Activated T-helper 17 cell treated with anti-CD3 and anti-CD28 coated beads, Interleukin-2, amount 50 U/mL, for 72 hours (primary cell): ENCODE data around the gene ENG. TPM values are rescaled to one million over a fixed set of nuclear protein-coding genes. Genes with fewer than 3 reads are reported as not detected.

Experiments used
- ATAC-seq: fragments of 150-1000 bp; cut with Tn5 transposase; replicated peaks from 2 replicates; pipeline ENCODE4 v1.10.0; 2021; ENCODE audit warnings: mild to moderate bottlenecking, moderate library complexity
- H3K27ac Mint-ChIP-seq: one replicate; pipeline ENCODE4 v1.8.0; 2022; ENCODE audit warnings: mixed read lengths
- H3K27me3 Mint-ChIP-seq: one replicate; pipeline ENCODE4 v1.8.0; 2022; ENCODE audit warnings: mixed read lengths
- H3K36me3 Mint-ChIP-seq: one replicate; pipeline ENCODE4 v1.8.0; 2022; ENCODE audit warnings: low read depth, mild to moderate bottlenecking, mixed read lengths
- H3K4me1 Mint-ChIP-seq: one replicate; pipeline ENCODE4 v1.8.0; 2022; ENCODE audit warnings: mixed read lengths
- H3K4me3 Mint-ChIP-seq: one replicate; pipeline ENCODE4 v1.8.0; 2022; ENCODE audit warnings: mild to moderate bottlenecking, mixed read lengths
- H3K9me3 Mint-ChIP-seq: one replicate; pipeline ENCODE4 v1.8.0; 2022; ENCODE audit warnings: mixed read lengths
- total RNA-seq, 2 donors: library from RNA; stranded (reverse); gene quantifications; one replicate each; pipeline ENCODE4 v1.2.3, GENCODE V29; 2022

The ENG gene
- 10 to 100 TPM in 1 of 2 donors, 1 to 10 TPM in 1; 10.0 to 18.7 TPM for total RNA-seq

- peak within 1 kb of the TSS; percentile 86 for H3K4me3 Mint-ChIP-seq
- H3K36me3 Mint-ChIP-seq = peaks cover 2% of the 10 kb centered on the region
- H3K27me3 Mint-ChIP-seq = no peaks in the 10 kb centered on the region
- H3K4me1 Mint-ChIP-seq = peaks cover 5% of the 10 kb centered on the region
- ATAC-seq = peak; percentile 80
- peaks cover 2% of the 10 kb centered on the region for H3K9me3 Mint-ChIP-seq
- H3K27ac Mint-ChIP-seq = peak within 1 kb of the TSS; percentile 89
Measured at GRCh38 chr9:127854184-127854806, at the start of gene ENG. Gene ENG, minus strand, starts transcription at chr9:127854658. Its CDS starts 303 bp downstream, at chr9:127854355.

- Mint-ChIP-seq H3K36me3 (peaks cover 29% of the 10 kb centered on the region), H3K27me3 (no peaks in the 10 kb centered on the region)
Measured at GRCh38 chr9:127903557-127904475, 49.4 kb upstream of the ENG start.

GRCh38 chr9:127899128-127899943 is 44.9 kb upstream of the ENG start, which contains the start of gene ST6GALNAC6:
Gene ST6GALNAC6, minus strand, starts transcription at chr9:127899603. Its CDS starts 1,622 bp downstream, at chr9:127897981.
- ATAC-seq = peak; percentile 78
- H3K36me3 Mint-ChIP-seq = peaks cover 48% of the 10 kb centered on the region

More at GRCh38 chr9:127903557-127904475, 49.4 kb upstream of the ENG start:
- Mint-ChIP-seq H3K4me1 (peaks cover 4% of the 10 kb centered on the region), H3K4me3 (peak overlapping the region; percentile 91), H3K27ac (peak overlapping the region; percentile 96), H3K9me3 (no peaks in the 10 kb centered on the region)
- ATAC-seq = peak; percentile 52

GRCh38 chr9:127898433-127899127 is 44.1 kb upstream of the ENG start:
- H3K27me3 Mint-ChIP-seq = no peaks in the 10 kb centered on the region
- H3K27ac Mint-ChIP-seq = peak overlapping the region; percentile 88
- peak overlapping the region; percentile 80 for H3K4me3 Mint-ChIP-seq
- peaks cover 48% of the 10 kb centered on the region for H3K36me3 Mint-ChIP-seq
- peaks cover 3% of the 10 kb centered on the region for H3K4me1 Mint-ChIP-seq
- peak; percentile 20 for ATAC-seq
- no peaks in the 10 kb centered on the region for H3K9me3 Mint-ChIP-seq

More at GRCh38 chr9:127899128-127899943, 44.9 kb upstream of the ENG start, which contains the start of gene ST6GALNAC6:
- peak within 1 kb of the TSS; percentile 90 for H3K27ac Mint-ChIP-seq
- peak within 1 kb of the TSS; percentile 86 for H3K4me3 Mint-ChIP-seq
- no peaks in the 10 kb centered on the region for H3K9me3 Mint-ChIP-seq
- no peaks in the 10 kb centered on the region for H3K27me3 Mint-ChIP-seq
- peaks cover 4% of the 10 kb centered on the region for H3K4me1 Mint-ChIP-seq

- H3K4me1 Mint-ChIP-seq = peaks cover 5% of the 10 kb centered on the region
- H3K4me3 Mint-ChIP-seq = peak overlapping the region; percentile 80
- H3K27me3 Mint-ChIP-seq = no peaks in the 10 kb centered on the region
- no peaks in the 10 kb centered on the region for H3K9me3 Mint-ChIP-seq
- peaks cover 56% of the 10 kb centered on the region for H3K36me3 Mint-ChIP-seq
- H3K27ac Mint-ChIP-seq = no peak overlapping the region
- ATAC-seq = no peak
Measured at GRCh38 chr9:127897193-127897692, 42.8 kb upstream of the ENG start.

GRCh38 chr9:127896395-127897192 is 42.1 kb upstream of the ENG start:
- ATAC-seq = no peak

GRCh38 chr9:127895811-127896210 is 41.4 kb upstream of the ENG start:
- no peaks in the 10 kb centered on the region for H3K27me3 Mint-ChIP-seq
- H3K36me3 Mint-ChIP-seq = peaks cover 70% of the 10 kb centered on the region
- no peaks in the 10 kb centered on the region for H3K9me3 Mint-ChIP-seq
- H3K4me3 Mint-ChIP-seq = no peak overlapping the region
- no peak for ATAC-seq
- H3K27ac Mint-ChIP-seq = no peak overlapping the region
- peaks cover 11% of the 10 kb centered on the region for H3K4me1 Mint-ChIP-seq

More at GRCh38 chr9:127896395-127897192, 42.1 kb upstream of the ENG start:
- Mint-ChIP-seq H3K27me3 (no peaks in the 10 kb centered on the region), H3K36me3 (peaks cover 63% of the 10 kb centered on the region), H3K4me3 (no peak overlapping the region), H3K4me1 (peaks cover 6% of the 10 kb centered on the region), H3K9me3 (no peaks in the 10 kb centered on the region), H3K27ac (no peak overlapping the region)

- no peak overlapping the region for H3K4me3 Mint-ChIP-seq
- no peaks in the 10 kb centered on the region for H3K9me3 Mint-ChIP-seq
- H3K36me3 Mint-ChIP-seq = peaks cover 89% of the 10 kb centered on the region
- no peak for ATAC-seq
- H3K4me1 Mint-ChIP-seq = peaks cover 11% of the 10 kb centered on the region
- H3K27me3 Mint-ChIP-seq = no peaks in the 10 kb centered on the region
- peak overlapping the region; percentile 56 for H3K27ac Mint-ChIP-seq
Measured at GRCh38 chr9:127893392-127893791, 38.9 kb upstream of the ENG start.

GRCh38 chr9:127892831-127893230 is 38.4 kb upstream of the ENG start:
- Mint-ChIP-seq H3K4me3 (no peak overlapping the region), H3K4me1 (peaks cover 11% of the 10 kb centered on the region), H3K36me3 (peaks cover 94% of the 10 kb centered on the region), H3K27me3 (no peaks in the 10 kb centered on the region), H3K9me3 (no peaks in the 10 kb centered on the region), H3K27ac (peak overlapping the region; percentile 22)
- ATAC-seq = no peak

GRCh38 chr9:127890053-127890452 is 35.6 kb upstream of the ENG start:
- H3K36me3 Mint-ChIP-seq = peaks cover 91% of the 10 kb centered on the region
- no peaks in the 10 kb centered on the region for H3K9me3 Mint-ChIP-seq
- H3K27me3 Mint-ChIP-seq = no peaks in the 10 kb centered on the region
- peaks cover 11% of the 10 kb centered on the region for H3K4me1 Mint-ChIP-seq
- ATAC-seq = peak; percentile 23
- no peak overlapping the region for H3K27ac Mint-ChIP-seq
- H3K4me3 Mint-ChIP-seq = no peak overlapping the region

GRCh38 chr9:127887792-127888191 is 33.3 kb upstream of the ENG start:
- H3K4me1 Mint-ChIP-seq = peaks cover 11% of the 10 kb centered on the region
- no peak for ATAC-seq
- no peak overlapping the region for H3K27ac Mint-ChIP-seq
- H3K36me3 Mint-ChIP-seq = peaks cover 79% of the 10 kb centered on the region
- H3K27me3 Mint-ChIP-seq = no peaks in the 10 kb centered on the region
- H3K4me3 Mint-ChIP-seq = no peak overlapping the region
- no peaks in the 10 kb centered on the region for H3K9me3 Mint-ChIP-seq

- no peaks in the 10 kb centered on the region for H3K27me3 Mint-ChIP-seq
- H3K9me3 Mint-ChIP-seq = no peaks in the 10 kb centered on the region
- H3K4me3 Mint-ChIP-seq = no peak overlapping the region
- ATAC-seq = no peak
- peaks cover 9% of the 10 kb centered on the region for H3K4me1 Mint-ChIP-seq
- H3K36me3 Mint-ChIP-seq = peaks cover 66% of the 10 kb centered on the region
- no peak overlapping the region for H3K27ac Mint-ChIP-seq
Measured at GRCh38 chr9:127886401-127886972, 32.0 kb upstream of the ENG start.
